GM23338 (cell line): ENCODE results near the gene GATAD2B.

Experiments
- EZH2 ChIP-seq: fragments of 200-600 bp; sonication (generic); IDR thresholded peaks from one replicate; pipeline ENCODE4 v1.8.0; 2017; ENCODE audit warnings: antibody characterized with exemption, mild to moderate bottlenecking, low read depth; ENCODE audit not compliant: unreplicated experiment
- EZH2phosphoT487 ChIP-seq: fragments of 200-600 bp; sonication (generic); IDR thresholded peaks from one replicate; pipeline ENCODE4 v1.8.1; 2018; ENCODE audit warnings: antibody characterized with exemption; ENCODE audit not compliant: unreplicated experiment
- POLR2AphosphoS5 ChIP-seq: IDR thresholded peaks from 2 replicates; pipeline ENCODE4 v1.6.1; 2016; ENCODE audit warnings: antibody characterized with exemption, low read depth
- TF ChIP-seq, protein P1 (sequence below), 2 experiments: fragments of 200-600 bp in 1 of 2; sonication (generic) in 1 of 2; conservative IDR thresholded peaks; 2 replicates each; pipeline versions ENCODE4 v1.5.1 to v1.6.1; 2016 to 2017; ENCODE audit warnings: antibody characterized with exemption in 2 of 2, low read depth in 2 of 2, mild to moderate bottlenecking in 2 of 2, moderate library complexity in 1 of 2
- TF ChIP-seq, protein P2 (sequence below): IDR thresholded peaks from one replicate; pipeline ENCODE4 v1.6.1; 2018; ENCODE audit warnings: antibody characterized with exemption; ENCODE audit not compliant: unreplicated experiment

DNA sequence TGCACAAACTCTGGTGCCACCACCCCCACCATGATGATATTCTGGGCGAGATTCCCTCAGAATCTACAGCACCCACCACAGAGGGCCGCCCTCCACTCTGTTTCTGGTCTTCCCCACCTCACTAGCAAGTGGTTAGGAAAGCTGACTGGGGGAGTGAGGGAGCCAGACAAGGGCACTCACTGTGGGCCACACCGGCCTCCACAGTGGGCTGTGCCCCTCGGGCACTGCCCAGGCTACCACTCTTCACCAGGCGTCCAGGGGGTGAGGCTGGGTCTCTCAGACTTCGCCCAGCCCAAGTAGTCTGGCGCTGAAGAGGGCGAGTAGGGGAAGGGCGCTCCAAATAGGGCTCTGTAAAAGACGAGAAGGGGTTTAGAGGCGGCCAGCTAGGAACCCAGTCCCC lies 11.2 kb upstream of the GATAD2B start:
- TF ChIP-seq, protein P1, sequence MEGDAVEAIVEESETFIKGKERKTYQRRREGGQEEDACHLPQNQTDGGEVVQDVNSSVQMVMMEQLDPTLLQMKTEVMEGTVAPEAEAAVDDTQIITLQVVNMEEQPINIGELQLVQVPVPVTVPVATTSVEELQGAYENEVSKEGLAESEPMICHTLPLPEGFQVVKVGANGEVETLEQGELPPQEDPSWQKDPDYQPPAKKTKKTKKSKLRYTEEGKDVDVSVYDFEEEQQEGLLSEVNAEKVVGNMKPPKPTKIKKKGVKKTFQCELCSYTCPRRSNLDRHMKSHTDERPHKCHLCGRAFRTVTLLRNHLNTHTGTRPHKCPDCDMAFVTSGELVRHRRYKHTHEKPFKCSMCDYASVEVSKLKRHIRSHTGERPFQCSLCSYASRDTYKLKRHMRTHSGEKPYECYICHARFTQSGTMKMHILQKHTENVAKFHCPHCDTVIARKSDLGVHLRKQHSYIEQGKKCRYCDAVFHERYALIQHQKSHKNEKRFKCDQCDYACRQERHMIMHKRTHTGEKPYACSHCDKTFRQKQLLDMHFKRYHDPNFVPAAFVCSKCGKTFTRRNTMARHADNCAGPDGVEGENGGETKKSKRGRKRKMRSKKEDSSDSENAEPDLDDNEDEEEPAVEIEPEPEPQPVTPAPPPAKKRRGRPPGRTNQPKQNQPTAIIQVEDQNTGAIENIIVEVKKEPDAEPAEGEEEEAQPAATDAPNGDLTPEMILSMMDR (conservative IDR thresholded peaks at IDR 0.05; ENCODE audit: low read depth in 2 of 2) = no peak
- TF ChIP-seq, protein P2, sequence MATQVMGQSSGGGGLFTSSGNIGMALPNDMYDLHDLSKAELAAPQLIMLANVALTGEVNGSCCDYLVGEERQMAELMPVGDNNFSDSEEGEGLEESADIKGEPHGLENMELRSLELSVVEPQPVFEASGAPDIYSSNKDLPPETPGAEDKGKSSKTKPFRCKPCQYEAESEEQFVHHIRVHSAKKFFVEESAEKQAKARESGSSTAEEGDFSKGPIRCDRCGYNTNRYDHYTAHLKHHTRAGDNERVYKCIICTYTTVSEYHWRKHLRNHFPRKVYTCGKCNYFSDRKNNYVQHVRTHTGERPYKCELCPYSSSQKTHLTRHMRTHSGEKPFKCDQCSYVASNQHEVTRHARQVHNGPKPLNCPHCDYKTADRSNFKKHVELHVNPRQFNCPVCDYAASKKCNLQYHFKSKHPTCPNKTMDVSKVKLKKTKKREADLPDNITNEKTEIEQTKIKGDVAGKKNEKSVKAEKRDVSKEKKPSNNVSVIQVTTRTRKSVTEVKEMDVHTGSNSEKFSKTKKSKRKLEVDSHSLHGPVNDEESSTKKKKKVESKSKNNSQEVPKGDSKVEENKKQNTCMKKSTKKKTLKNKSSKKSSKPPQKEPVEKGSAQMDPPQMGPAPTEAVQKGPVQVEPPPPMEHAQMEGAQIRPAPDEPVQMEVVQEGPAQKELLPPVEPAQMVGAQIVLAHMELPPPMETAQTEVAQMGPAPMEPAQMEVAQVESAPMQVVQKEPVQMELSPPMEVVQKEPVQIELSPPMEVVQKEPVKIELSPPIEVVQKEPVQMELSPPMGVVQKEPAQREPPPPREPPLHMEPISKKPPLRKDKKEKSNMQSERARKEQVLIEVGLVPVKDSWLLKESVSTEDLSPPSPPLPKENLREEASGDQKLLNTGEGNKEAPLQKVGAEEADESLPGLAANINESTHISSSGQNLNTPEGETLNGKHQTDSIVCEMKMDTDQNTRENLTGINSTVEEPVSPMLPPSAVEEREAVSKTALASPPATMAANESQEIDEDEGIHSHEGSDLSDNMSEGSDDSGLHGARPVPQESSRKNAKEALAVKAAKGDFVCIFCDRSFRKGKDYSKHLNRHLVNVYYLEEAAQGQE = no peak
- TF ChIP-seq EZH2 (no peak), POLR2AphosphoS5 (no peak), EZH2phosphoT487 (no peak)
